HG03558 (cell line): Measurements from ENCODE around the gene NDP.

Experiments used
- ATAC-seq: cut with Tn5 transposase; IDR thresholded peaks from one replicate; pipeline ENCODE4 v1.9.1; 2021; ENCODE audit warnings: moderate number of reproducible peaks; ENCODE audit not compliant: unreplicated experiment; ENCODE audit errors: extremely low read depth

Gene NDP

GRCh38 chrX:43973249-43974099 lies at the start of gene NDP:
Gene NDP (minus strand): TSS chrX:43973390. CDS start chrX:43958645, 14,745 bp downstream.
- no peak for ATAC-seq

GRCh38 chrX:44022964-44023363 lies 49.8 kb upstream of the NDP start:
- ATAC-seq: no peak

- no peak for ATAC-seq
These were observed 47.5 kb upstream of the NDP start for GRCh38 chrX:44020693-44021092.

- ATAC-seq: no peak
These were observed 46.7 kb upstream of the NDP start for GRCh38 chrX:44019911-44020310.

- ATAC-seq: no peak
These were observed 44.5 kb upstream of the NDP start for GRCh38 chrX:44017676-44018075.

- ATAC-seq: no peak
These were observed 43.7 kb upstream of the NDP start for GRCh38 chrX:44016906-44017305.

- ATAC-seq: no peak
These were observed 39.4 kb upstream of the NDP start for GRCh38 chrX:44012484-44013096.

GRCh38 chrX:44011506-44011905 lies 38.3 kb upstream of the NDP start:
- ATAC-seq: no peak

- ATAC-seq: no peak
These were observed 37.4 kb upstream of the NDP start for GRCh38 chrX:44010626-44011025.

GRCh38 chrX:44006081-44006480 lies 32.9 kb upstream of the NDP start:
- no peak for ATAC-seq

GRCh38 chrX:44003975-44004374 lies 30.8 kb upstream of the NDP start:
- ATAC-seq: no peak

GRCh38 chrX:44002567-44002966 lies 29.4 kb upstream of the NDP start:
- ATAC-seq: no peak

GRCh38 chrX:43998374-43998773 lies 25.2 kb upstream of the NDP start:
- no peak for ATAC-seq

- ATAC-seq: no peak
These were observed 23.3 kb upstream of the NDP start for GRCh38 chrX:43996491-43996890.

GRCh38 chrX:43986083-43986482 lies 12.9 kb upstream of the NDP start:
- ATAC-seq: no peak

GRCh38 chrX:43985511-43985910 lies 12.3 kb upstream of the NDP start:
- ATAC-seq: no peak

GRCh38 chrX:43978226-43978625 lies 5.0 kb upstream of the NDP start:
- no peak for ATAC-seq

- ATAC-seq: no peak
These were observed 3.0 kb upstream of the NDP start for GRCh38 chrX:43976205-43976604.

- no peak for ATAC-seq
These were observed 2.6 kb upstream of the NDP start for GRCh38 chrX:43975796-43976195.

GRCh38 chrX:43974741-43975465 lies 1.7 kb upstream of the NDP start:
- ATAC-seq: no peak

GRCh38 chrX:43974100-43974475 lies 898 bp upstream of the NDP start:
- no peak for ATAC-seq
